ENCODE data around the gene MTCH1.

The MTCH1 gene

GRCh38 chr6:36989264-36989663, 3.3 kb upstream of the MTCH1 start:
- no peak for DNase-seq

GRCh38 chr6:36986704-36987047, 680 bp upstream of the MTCH1 start:
- DNase-seq: no peak

DNA sequence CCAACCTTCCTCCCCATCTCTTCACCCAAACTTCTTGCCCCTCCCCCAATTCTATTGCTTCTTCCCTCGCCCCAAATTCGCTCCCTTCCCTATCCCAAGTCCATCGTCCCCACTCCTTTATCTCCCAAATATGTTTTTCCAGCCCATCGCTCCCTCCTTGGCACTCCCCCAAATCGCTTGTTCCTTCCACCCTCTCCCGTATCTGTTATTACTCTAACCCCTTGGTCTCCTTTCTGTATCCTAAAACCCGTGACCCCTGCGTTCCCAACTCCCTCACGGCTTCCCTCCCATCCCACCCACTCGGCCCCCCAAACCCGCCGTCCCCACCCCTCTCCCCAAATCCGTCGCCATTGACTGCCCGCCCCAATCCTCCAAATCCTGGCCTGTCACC, 584 bp downstream of the MTCH1 start:
- DNase-seq: no peak

DNA sequence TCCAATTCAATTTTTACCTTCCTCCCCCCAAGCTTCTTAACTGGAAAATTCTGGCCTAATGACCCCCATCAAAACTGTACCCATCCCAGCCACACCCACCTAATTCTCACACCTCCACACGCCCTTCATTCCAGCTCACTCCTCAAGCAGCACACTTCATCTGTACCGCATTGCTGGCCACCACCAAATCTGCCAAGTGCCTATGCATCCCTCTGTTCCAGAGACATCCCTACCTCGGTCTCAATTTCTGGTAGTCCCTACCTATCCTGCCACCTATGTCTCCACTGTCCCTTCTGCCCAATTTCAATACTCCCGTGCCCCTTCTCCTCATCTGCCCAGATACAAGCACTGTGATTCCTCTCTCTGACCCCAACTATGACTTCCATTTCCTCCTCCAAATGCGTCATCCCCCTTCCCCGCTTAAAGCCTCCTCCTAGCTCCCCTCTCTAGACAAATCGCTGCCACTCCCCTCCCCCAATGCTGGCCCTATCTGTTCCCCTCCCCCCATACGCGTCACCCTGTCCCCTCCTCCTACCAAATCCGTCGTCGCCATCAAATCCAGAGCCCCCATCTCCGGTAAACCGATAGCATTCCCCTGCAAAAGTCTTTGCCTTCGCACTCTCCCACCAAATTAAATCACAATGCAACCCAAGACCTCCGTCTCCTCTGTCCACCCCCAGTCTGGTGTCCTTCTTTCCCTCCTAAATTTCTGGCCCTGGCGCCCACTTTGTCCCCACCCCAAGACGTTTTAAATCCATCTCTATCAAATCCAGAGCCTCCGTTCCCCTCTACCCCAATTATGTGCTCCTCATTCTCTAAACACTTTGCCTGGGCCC, 1.2 kb downstream of the MTCH1 start:
- DNase-seq: peak; percentile 72

GRCh38 chr6:36983538-36983937, 2.5 kb downstream of the MTCH1 start:
- DNase-seq: no peak

- DNase-seq: no peak
Observed at GRCh38 chr6:36980876-36981619, 4.9 kb downstream of the MTCH1 start.

GRCh38 chr6:36980129-36980528, 5.9 kb downstream of the MTCH1 start:
- DNase-seq: no peak

GRCh38 chr6:36979347-36979742, 6.7 kb downstream of the MTCH1 start:
- peak; percentile 56 for DNase-seq

GRCh38 chr6:36978421-36979346, 7.3 kb downstream of the MTCH1 start:
- no peak for DNase-seq

DNA sequence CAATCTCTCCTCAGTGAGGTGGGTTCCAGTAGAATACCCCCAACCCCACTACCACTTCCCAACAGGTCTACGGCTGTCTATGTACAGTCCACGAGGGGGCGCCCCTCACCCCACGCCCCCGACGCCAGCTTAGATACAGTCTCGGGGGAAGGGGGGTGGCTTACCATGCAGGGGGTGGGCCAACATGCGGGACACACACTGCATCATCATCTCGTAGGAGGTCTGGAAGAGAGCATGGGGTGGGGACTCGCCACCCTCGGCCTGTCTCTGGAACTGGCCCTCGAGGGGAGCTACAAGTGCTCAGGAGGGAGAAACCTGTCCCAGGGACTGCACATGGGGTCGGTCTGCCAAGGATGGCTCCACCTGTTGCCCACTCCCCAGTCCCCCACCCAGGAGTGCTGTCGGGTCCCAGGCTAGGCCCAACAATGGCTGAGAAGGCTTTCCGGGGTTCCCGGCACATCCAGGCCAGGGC, 8.5 kb downstream of the MTCH1 start:
- DNase-seq: no peak

GRCh38 chr6:36976931-36977330, 9.1 kb downstream of the MTCH1 start:
- no peak for DNase-seq

DNA sequence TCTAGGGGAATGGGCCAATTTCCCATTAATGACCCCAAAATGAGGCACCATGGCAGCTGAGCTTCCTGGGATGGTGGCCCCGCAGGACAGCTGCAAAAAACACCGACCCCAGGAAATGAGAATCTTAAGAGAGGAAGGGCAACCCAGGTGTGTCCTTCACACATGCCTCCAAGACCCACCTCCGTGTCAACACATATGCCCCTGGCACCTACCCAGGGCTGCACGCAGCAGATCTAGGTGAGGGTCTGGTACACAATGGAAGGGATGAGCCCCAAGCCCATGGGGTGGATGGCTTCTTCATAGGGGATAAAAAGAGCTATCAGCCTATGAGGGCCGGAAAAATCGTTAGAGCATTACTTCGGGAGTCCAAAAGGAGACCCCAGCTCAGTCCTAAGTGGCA, 9.5 kb downstream of the MTCH1 start:
- no peak for DNase-seq

DNA sequence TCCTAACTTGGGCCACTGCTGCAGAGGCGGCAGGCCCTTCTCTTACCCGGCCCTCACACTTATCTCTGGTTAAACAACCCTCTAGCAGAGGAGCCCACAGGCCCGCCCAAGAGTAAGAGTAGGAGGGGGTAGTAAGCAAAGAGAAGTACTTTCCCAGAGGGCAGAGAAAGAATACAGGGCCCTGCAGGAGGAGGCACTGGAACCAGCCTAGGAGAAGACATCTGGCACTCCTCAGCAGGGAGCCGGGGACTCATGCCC, 10.1 kb downstream of the MTCH1 start:
- no peak for DNase-seq

DNA sequence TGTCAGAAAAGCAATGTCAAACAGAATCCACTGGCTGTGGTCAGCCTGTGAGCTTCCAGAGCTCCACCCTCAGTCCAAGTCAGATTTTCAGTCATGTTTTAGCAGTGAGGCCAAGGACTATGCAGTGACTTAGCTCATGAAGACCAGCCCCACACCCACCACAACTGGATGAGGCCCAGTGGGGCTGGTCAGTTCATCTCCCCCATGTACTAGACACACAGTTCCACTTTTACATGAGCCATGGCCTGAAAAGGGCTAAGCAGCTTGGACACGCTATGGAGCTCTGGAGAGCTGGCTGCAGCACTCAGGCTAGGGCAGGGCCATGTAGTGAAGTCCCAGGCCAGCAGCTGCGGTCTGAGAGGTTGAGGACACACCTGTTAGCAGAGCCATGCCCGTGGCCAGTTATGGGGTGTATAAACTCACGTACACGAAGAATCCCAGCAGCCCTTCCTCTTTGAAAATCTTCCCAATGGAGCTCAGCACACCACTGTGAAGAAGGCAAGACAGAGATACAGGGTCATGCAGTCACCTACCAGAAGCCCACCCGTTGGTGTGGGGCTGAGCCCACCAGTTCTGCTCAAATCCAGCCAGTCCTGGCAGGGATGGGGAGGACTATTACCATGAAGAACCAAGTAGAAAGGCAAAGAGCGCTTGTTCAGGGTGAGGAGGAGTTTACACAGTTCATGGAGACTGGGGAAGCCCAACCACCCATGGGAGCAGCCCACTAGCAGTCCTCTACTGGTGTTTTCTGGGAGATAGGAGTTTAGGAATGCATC, 10.6 kb downstream of the MTCH1 start:
- no peak for DNase-seq

GRCh38 chr6:36973647-36974046, 12.3 kb downstream of the MTCH1 start:
- no peak for DNase-seq

GRCh38 chr6:36973190-36973589, 12.8 kb downstream of the MTCH1 start:
- no peak for DNase-seq

DNA sequence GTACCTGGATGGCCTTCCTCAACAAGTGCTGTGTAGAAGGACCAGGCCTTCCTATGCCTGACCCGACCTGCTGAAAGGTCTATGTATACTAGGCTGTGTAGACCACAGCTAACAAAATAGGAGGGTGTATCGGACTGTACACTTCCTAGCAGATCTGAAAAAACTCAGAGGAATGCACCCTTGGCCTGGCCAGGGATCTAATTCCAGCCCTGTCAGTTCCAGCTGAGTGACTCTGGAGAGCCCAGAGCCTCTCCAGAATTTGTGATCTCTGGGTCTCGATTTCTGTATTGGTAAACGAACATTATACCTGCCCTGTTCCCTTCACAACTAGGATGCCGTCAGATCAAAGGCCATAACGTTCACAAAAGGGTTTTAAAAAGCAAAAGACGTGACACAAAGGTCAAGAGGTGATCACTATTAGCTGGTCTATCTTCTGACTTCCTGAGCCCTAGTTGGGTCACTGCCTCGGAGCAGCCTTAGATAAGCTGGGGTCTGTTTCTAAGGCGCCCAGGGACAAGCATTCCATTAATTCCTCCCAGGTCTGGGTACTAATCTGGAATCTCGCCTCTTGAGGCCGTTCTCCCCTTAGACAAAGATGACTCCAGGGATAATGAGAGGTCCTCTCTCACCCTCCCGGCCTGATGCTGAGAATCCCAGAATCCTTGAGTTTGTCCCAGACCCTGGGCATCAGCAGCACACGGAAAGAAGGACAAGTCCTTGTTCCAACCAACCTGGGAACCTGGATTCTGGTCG, 13.9 kb downstream of the MTCH1 start:
- DNase-seq: no peak

GRCh38 chr6:36970892-36971842, 14.8 kb downstream of the MTCH1 start:
- no peak for DNase-seq

DNA sequence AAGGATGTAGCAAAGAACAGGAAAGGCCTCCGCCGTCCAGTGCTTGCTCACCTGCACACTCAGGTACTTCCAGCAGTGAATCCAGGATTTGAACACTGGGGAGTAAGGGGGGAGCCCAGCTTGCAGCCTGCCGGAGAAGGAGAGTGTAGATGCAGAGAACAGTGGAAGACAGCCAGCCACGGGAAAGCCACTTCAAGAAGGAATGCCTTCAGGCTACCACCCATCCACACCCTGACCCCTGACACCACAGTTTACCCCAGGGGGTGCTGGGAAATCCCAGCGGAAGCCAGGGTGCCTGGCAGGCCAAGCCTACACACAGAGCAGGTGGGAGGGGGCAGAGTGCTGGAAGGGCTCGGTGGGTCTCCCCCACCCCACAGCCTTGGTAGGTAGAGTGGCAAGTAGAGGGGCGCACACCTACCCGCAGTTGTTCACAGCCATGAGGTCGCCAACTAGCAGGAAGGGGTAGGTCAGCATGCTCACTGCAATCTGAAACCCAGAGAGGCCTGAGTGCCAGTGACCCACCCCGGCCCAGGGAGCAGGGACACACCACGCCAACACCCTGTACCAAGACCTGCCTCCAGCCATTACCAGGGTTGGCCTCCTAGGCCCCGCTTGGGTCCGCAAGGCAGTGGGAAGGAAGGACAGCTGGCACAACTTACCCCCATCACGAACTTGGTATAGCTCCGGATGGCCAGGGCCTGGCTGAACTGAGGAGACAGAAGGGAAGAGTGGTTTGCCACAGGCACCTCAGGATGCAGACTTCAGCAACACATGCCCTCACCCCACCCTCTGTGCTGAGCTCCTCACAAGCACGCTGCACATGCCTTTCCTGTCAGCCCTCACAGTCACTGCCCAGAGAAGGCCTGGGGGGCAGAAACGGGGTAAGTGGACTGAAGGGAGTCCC, 15.8 kb downstream of the MTCH1 start:
- no peak for DNase-seq

- DNase-seq: no peak
Observed at GRCh38 chr6:36969240-36969691, 16.7 kb downstream of the MTCH1 start.
